GM21723 (cell line): ENCODE measurements around the gene P2RY13.

ENCODE experiments used
- ATAC-seq: cut with Tn5 transposase; IDR thresholded peaks from one replicate; pipeline ENCODE4 v1.9.1; 2021; ENCODE audit warnings: mild to moderate bottlenecking, moderate library complexity; ENCODE audit not compliant: unreplicated experiment

Gene P2RY13

GRCh38 chr3:151321526-151321925 lies 7.8 kb downstream of the P2RY13 start:
- no peak for ATAC-seq

- no peak for ATAC-seq
Observed at GRCh38 chr3:151320131-151320530, 9.2 kb downstream of the P2RY13 start.

DNA sequence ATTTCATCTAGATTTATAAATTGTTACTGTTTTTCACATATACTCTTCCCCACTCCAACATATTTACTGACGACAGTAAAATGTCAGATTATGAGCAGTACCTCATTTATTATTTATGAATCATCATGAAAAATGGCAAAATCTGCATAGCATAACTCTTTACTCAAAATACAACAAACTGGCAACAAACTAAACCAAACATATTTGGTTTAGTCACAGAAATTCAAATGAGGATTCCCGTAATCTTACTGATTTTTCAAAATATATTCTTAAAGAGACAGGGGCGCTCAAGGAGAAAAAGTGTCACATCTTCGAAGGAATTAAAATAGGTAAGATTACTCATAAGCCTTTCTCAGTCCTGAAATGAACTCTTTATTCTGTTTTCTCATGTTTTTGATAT lies 9.7 kb downstream of the P2RY13 start:
- no peak for ATAC-seq

DNA sequence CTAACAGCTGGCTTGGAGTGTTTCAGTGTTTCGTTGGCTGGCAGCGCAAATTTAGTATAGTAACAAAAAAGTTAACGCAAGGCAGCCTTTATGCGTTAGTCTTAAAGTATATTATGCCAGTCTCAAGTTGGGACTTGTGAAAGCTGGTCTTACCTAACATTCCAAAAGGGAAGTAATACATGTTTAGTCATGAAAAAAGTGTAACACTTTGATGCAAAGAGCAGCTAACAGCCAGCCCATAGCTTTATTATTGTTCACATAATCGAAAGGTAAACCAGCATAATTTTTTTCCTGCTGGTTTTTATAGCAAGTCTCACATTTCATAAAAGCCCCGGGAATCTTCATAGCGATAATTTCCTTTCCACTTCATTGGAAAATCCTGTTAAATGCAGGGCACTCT lies 10.4 kb downstream of the P2RY13 start:
- ATAC-seq = no peak

GRCh38 chr3:151318313-151318712 lies 11.0 kb downstream of the P2RY13 start:
- no peak for ATAC-seq

GRCh38 chr3:151316267-151316991 lies 12.9 kb downstream of the P2RY13 start, which contains the start of gene GPR87:
Gene GPR87, minus strand, starts transcription at chr3:151316820. Its CDS starts 16,720 bp downstream, at chr3:151300100.
- no peak for ATAC-seq

DNA sequence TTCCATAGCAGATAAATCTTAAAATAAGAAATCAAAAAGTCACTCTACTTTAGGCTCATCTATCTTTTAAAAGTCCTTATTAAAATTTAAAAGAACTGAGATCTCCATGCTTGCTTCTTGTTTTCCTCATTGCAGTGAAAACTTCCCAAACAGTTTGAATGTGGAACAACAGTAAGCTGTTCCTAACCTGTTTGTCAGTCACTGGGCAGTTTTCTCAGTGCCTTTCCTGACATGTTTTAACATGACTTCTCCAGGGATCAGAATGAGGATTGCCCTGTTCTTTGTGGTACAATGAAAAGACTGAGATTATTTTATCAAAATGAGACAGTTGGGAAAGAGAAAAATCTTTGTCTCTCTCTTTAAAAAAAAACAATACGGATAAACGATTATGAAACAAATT lies 13.5 kb downstream of the P2RY13 start:
- no peak for ATAC-seq

DNA sequence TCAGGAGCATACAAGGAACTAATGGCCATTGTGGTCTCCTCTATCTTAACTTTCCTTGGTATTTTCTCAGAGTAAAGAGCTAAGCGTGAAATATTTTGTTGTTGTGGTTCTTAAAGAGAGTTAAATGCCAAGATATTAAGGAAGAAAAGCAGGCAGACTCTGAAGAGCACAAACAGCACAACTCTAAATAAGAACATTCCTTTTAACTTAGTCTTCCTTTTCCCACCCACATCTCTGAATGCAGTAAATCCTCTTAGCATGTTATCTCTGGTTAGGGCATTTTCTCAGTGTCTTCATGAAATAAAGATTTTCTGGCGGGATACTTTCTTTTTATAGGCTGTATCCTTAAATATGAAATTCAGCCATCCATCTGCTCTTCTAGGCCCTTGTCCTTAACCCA lies 14.2 kb downstream of the P2RY13 start:
- ATAC-seq = no peak

DNA sequence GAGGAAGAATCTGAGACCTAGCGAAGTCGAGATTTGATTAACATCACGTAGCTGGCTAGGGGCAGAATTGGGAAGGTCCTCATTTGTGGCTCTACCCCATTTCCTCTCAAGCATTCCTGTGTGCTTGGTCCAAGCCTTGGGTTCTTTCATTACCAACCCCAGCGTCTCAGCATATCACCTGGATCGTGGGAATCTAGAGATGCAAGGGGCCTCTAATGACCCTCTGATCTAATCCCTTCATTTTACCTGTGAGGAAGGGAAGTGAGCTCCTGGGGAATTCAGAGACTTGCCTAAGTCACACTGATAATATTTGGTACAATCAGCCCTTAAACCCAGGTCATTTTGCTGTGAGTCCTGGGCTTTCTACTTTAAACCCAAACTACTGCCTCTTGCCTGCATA lies 14.8 kb downstream of the P2RY13 start:
- no peak for ATAC-seq

- ATAC-seq = no peak
Observed at GRCh38 chr3:151314137-151314536, 15.2 kb downstream of the P2RY13 start.

DNA sequence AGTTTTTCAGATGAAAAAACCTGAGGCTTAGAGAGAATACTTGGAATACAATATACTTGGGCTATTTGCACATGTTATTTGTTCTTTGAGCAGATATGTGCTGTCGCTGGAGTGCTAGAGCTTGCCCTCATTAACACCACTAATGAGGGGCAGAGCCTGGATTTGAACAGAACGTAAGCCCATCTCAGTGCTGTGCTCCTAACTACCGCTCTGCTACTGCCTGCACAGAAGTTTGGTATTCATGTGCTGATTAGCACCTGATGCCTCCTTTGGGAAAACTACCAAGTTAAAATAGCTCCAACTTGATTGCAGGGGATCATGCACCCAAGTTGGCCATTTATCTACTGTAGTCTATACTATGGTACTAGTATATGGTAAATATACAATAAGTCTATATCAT lies 16.4 kb downstream of the P2RY13 start:
- no peak for ATAC-seq

DNA sequence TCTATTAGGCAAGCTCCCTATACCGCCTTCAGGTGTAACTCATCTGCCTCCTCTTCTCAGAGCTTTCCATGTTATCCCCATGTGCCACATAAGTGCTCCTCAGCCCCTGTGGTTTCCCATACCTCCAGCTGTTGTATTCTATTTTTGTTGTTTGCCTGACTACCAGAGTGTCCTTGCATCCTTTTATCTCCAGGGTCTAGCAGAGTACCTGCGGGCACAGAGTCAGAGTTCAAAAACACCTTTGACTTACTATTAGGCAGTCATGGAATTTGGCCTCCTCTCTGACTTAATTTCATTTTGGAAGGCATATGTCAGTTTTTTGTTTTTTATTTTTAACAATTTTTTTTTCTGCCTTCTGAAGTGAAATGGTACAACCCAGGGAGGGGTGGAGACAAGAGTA lies 19.8 kb downstream of the P2RY13 start:
- ATAC-seq = no peak

DNA sequence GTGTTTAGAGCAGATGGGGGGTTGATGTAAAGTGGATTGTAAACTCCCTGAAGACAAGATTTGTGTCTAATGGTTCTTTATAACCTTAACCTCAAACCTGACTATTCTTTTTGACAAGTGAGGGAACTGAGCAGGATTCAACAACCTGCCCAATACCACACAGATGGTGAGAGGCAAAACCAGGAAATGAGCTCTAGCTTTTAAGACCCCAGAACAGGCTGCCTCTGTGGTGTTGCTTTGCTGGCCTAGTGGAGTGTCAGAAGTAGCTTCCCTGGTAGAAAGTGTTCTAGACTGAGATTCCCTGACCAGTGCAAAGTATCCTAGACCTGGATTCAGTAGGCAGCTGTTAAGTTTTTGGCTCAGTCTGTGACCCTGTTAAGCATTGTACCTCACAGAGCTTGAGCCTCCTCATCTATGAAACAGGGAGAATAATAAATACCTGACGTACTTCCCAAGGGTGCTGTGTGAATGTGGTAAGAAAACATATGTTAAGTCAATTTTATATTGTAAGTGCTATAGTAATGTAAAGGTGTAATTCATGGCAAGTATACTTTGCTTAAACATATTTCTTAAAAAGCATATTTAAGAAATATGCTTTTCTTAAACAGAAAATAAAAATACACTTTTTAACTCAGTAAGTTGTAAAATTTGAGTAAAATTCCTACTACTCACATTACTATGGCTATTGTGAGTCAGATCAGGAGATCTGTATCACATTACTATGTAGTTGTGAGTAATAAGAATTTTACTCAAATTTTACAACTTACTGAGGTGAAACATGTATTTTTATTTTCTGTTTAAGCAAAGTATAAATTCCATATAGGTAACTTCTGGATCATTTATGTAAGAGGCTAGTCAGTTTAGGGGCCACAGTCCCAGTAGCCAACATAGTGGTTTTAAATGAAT lies 21.5 kb downstream of the P2RY13 start:
- ATAC-seq = no peak

DNA sequence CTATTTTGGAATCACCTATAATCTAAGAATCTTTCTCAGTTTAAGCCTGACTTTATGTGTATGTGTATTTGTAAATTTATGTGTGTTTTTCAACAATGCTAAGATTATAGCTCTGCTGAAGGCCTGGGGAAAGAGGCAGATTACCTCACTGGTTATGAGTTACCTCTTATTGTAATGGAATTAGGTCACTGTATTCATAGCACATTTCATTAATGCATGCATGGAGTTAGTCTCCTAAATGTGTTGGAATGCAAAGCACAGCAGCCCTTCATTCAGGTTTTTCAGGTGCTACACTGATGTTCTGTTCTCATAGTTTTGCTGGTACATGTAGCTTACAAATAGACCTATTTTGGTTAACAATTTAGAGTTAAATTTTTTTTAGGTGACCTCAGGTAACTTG lies 22.2 kb downstream of the P2RY13 start:
- no peak for ATAC-seq

DNA sequence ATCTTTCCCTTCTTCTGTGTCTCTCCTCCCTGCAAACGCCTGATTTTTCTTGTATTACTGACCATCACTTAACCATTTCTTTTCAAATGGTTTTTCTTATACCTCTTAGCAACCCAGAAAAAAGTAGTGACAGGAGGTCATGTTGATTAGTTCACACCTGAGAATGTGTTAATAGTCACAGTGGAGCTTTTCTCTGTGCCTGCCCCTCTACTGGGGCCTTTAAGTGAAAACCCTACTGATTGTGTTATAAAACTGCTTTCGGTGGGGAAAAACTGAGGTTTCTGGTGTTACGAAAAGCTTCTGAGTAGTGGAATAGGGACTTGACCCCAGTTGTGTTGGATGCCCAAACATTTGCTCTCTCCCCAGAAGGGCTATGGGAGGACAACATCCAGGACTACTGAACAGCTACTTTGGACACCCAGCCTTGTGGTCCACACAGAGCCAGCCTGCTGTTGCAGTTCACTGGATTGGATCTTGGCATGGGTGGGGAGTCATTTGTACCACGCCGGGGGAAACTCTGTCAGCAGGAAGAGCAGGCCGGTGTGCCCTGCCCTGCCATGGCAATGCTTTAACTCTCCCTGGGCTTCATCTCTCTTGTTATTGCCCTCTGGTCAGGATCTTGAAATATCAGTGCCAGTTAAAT lies 23.1 kb downstream of the P2RY13 start:
- no peak for ATAC-seq

DNA sequence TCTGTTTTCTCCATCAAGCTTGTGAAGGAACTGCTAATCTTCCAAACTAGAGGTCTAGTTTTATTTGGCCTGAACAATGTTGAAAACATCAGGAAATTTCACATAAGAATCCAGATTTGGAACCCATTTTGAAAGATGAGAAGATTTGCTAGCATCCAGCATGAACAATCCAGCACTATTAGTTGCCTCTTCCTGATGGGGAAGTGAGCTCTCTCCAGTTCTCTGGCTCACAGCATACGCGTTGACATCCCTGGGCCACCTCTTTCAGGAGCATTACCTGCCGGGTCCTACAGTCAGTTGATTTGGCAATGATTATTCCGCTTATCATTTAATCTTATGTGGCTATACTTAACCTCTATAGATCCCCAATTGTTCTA lies 23.6 kb downstream of the P2RY13 start:
- ATAC-seq = no peak

GRCh38 chr3:151305060-151305774 lies 24.1 kb downstream of the P2RY13 start:
- ATAC-seq = no peak

GRCh38 chr3:151303751-151304150 lies 25.6 kb downstream of the P2RY13 start:
- no peak for ATAC-seq

GRCh38 chr3:151301787-151302186 lies 27.6 kb downstream of the P2RY13 start:
- no peak for ATAC-seq

DNA sequence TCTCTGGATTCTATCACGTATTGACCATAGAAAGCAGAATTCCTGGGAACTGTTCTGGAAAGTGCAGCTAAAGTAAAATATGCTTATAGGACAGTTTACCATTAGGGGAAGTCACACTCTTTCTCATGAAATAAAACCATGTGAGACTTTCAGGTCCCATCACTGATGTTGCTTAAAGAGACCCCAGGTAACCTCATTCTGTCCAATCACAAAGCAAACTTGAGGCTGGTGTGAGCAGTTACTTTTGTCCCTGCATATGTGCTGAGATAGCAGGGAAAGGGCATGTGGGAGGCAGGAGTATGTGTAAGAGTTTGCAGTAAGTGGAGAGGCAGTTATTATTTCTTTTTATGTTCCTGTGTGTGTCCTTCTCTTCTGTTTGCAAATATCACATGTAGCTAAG lies 28.8 kb downstream of the P2RY13 start:
- ATAC-seq = no peak

DNA sequence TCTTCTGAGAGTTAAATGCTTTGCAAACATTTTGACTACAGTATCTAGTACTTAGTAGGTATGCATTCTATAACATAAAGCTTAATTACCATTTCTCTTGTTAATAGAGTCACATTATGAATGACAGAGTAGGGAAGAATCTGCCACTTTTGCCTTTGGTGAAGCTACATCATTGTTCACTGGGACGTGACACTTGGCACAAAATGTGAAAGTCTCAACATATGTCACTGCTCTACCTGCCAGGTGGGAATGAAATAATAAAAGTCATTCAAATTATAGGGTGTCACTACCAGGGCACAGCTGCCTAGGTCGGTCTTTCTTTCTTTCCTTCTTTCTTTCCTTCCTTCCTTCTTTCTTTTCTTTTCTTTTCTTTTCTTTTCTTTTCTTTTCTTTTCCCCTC lies 30.3 kb downstream of the P2RY13 start:
- no peak for ATAC-seq
